Gastrocnemius medialis (tissue), 4 donors: ENCODE data around the gene TSPAN9. TPM values are rescaled to one million over a fixed set of nuclear protein-coding genes. Genes with fewer than 3 reads are reported as not detected.

Source experiments
- ATAC-seq, 2 donors: fragments of 150-250 bp; one replicate each; pipeline ENCODE4 v1.9.1; 2016
- DNase-seq, 2 donors: peaks; one replicate each; pipeline ENCODE4 v3.0.0-alpha.2; 2019
- H3K27ac ChIP-seq, 4 donors: fragments of 200-600 bp; sonication (generic); 1 replicate in 1 of 4; 2 replicates in 3 of 4; pipeline ENCODE4 v1.5.1; 2016 to 2018; ENCODE audit warnings: mild to moderate bottlenecking in 2 of 4, moderate library complexity in 1 of 4
- H3K27me3 ChIP-seq, 3 donors: fragments of 200-600 bp; sonication (generic) in 2 of 3; 1 replicate in 1 of 3; 2 replicates in 2 of 3; pipeline versions ENCODE4 v1.5.1 to v1.6.0; 2016 to 2019; ENCODE audit warnings: mild to moderate bottlenecking in 1 of 3, moderate library complexity in 1 of 3
- H3K36me3 ChIP-seq, 2 donors: fragments of 200-600 bp; sonication (generic) in 1 of 2; one replicate each; pipeline ENCODE4 v1.5.1; 2017 to 2018
- H3K4me1 ChIP-seq, 2 donors: fragments of 200-600 bp; sonication (generic) in 1 of 2; one replicate each; pipeline ENCODE4 v1.5.1; 2016 to 2017; ENCODE audit warnings: mild to moderate bottlenecking in 2 of 2
- H3K4me3 ChIP-seq, 4 donors: fragments of 200-600 bp; sonication (generic) in 3 of 4; 1 replicate in 1 of 4; 2 replicates in 3 of 4; pipeline ENCODE4 v1.5.1; 2016 to 2019; ENCODE audit warnings: mild to moderate bottlenecking in 2 of 4
- H3K9me3 ChIP-seq, 3 donors: fragments of 200-600 bp; sonication (generic) in 2 of 3; 1 replicate in 1 of 3; 2 replicates in 2 of 3; pipeline ENCODE4 v1.5.1; 2016 to 2019
- CTCF ChIP-seq, 5 experiments: fragments of 450-650 bp in 3 of 5; fragments of 200-600 bp in 2 of 5; sonication (generic) in 2 of 5; IDR thresholded peaks in 4 of 5; conservative IDR thresholded peaks in 1 of 5; 1 replicate in 4 of 5; 2 replicates in 1 of 5; pipeline ENCODE4 v1.5.1; 2016 to 2019; ENCODE audit warnings: antibody characterized with exemption in 5 of 5, mild to moderate bottlenecking in 3 of 5, moderate library complexity in 3 of 5
- POLR2A ChIP-seq, 2 donors: fragments of 450-650 bp; IDR thresholded peaks; one replicate each; pipeline ENCODE4 v1.6.1; 2017; ENCODE audit warnings: antibody characterized with exemption in 2 of 2, mild to moderate bottlenecking in 2 of 2, moderate library complexity in 2 of 2
- in situ Hi-C, 4 donors: fragments of 200-750 bp; cut with MboI; loops; one replicate each; pipeline versions ENCODE4 v1.15.0 to v1.8.0; 2017; ENCODE audit warnings: low sequenced_read_pairs in 4 of 4
- intact Hi-C: fragments of 100-400 bp; cut with DNase I; formaldehyde crosslinking; loops from one replicate; pipeline ENCODE4 v1.15.1; 2023; ENCODE audit warnings: low total_unique reads
- total RNA-seq, 4 donors: library from RNA; depleted of rRNA; stranded (reverse); fragments of >200 nt; gene quantifications; one replicate each; pipeline versions ENCODE4 v1.1.0 to v1.2.3, GENCODE V29; 2016

The TSPAN9 gene
- total RNA-seq, 4 donors from 2014 or later = 4.7 to 9.4 (median 7.4) TPM

GRCh38 chr12:3178671-3179313 is 101.6 kb downstream of the TSPAN9 start:
- TF ChIP-seq POLR2A (IDR thresholded peaks at IDR 0.05) (no peak), CTCF (IDR thresholded peaks at IDR 0.05 in 4 of 5, conservative IDR thresholded peaks at IDR 0.05 in 1 of 5) (no peak)
- no peak overlapping the region for H3K27ac ChIP-seq
- intact Hi-C loops (no loop called here), in situ Hi-C loops (no loop called here)
- H3K4me1 ChIP-seq = peaks cover 4 to 9% of the 10 kb centered on the region in 2 donors
- ATAC-seq (no peak), DNase-seq (no peak)
- no peak overlapping the region for H3K4me3 ChIP-seq
- H3K36me3 ChIP-seq = no peaks in the 10 kb centered on the region
- H3K27me3 ChIP-seq = no peaks in the 10 kb centered on the region
- H3K9me3 ChIP-seq = no peaks in the 10 kb centered on the region

- Histone ChIP-seq H3K27me3 (no peaks in the 10 kb centered on the region), H3K27ac (no peak overlapping the region), H3K36me3 (no peaks in the 10 kb centered on the region), H3K9me3 (no peaks in the 10 kb centered on the region), H3K4me3 (no peak overlapping the region), H3K4me1 (peaks cover 4 to 10% of the 10 kb centered on the region in 2 donors)
- TF ChIP-seq CTCF (IDR thresholded peaks at IDR 0.05 in 4 of 5, conservative IDR thresholded peaks at IDR 0.05 in 1 of 5) = no peak
- in situ Hi-C loops = no loop called here
- DNase-seq = no peak
- no peak for ATAC-seq
- intact Hi-C loops = no loop called here
Observed at GRCh38 chr12:3179731-3180130, 102.6 kb downstream of the TSPAN9 start.

GRCh38 chr12:3182426-3182825 is 105.2 kb downstream of the TSPAN9 start:
- DNase-seq (no peak), ATAC-seq (no peak)
- no peaks in the 10 kb centered on the region for H3K9me3 ChIP-seq
- TF ChIP-seq POLR2A (IDR thresholded peaks at IDR 0.05) (no peak), CTCF (IDR thresholded peaks at IDR 0.05 in 4 of 5, conservative IDR thresholded peaks at IDR 0.05 in 1 of 5) (no peak)
- H3K27ac ChIP-seq = no peak overlapping the region
- in situ Hi-C loops = no loop called here
- H3K4me3 ChIP-seq = no peak overlapping the region
- H3K27me3 ChIP-seq = no peaks in the 10 kb centered on the region
- H3K4me1 ChIP-seq = peaks cover 13 to 15% of the 10 kb centered on the region in 2 donors
- intact Hi-C loops = no loop called here
- H3K36me3 ChIP-seq = no peaks in the 10 kb centered on the region

GRCh38 chr12:3184485-3184884 is 107.3 kb downstream of the TSPAN9 start:
- in situ Hi-C loops = no loop called here
- DNase-seq (no peak), ATAC-seq (no peak)
- Histone ChIP-seq H3K27ac (no peak overlapping the region), H3K4me1 (peaks cover 13 to 15% of the 10 kb centered on the region in 2 donors), H3K27me3 (no peaks in the 10 kb centered on the region), H3K36me3 (no peaks in the 10 kb centered on the region), H3K4me3 (no peak overlapping the region), H3K9me3 (no peaks in the 10 kb centered on the region)
- intact Hi-C loops = no loop called here
- no peak for TF ChIP-seq POLR2A (IDR thresholded peaks at IDR 0.05)
- TF ChIP-seq CTCF (IDR thresholded peaks at IDR 0.05 in 4 of 5, conservative IDR thresholded peaks at IDR 0.05 in 1 of 5) = no peak
